Right hindlimb (tissue), 1 donor: Measurements from ENCODE around the gene TLCD1.

Experiments used
- DNase-seq: peaks from one replicate; pipeline ENCODE4 v3.0.0-alpha.2; 2018

Gene TLCD1

GRCh38 chr17:28710861-28711722, 14.9 kb downstream of the TLCD1 start:
- DNase-seq, result peak; percentile 97

GRCh38 chr17:28707339-28707720, 18.7 kb downstream of the TLCD1 start:
- no peak for DNase-seq

- no peak for DNase-seq
Measured at GRCh38 chr17:28706471-28707338, 19.3 kb downstream of the TLCD1 start.

- no peak for DNase-seq
Measured at GRCh38 chr17:28705728-28706334, 20.2 kb downstream of the TLCD1 start.

GRCh38 chr17:28705074-28705659, 20.9 kb downstream of the TLCD1 start:
- DNase-seq, result no peak

- DNase-seq, result no peak
Measured at GRCh38 chr17:28704219-28704858, 21.7 kb downstream of the TLCD1 start.

- no peak for DNase-seq
Measured at GRCh38 chr17:28703552-28704218, 22.3 kb downstream of the TLCD1 start.

- DNase-seq, result no peak
Measured at GRCh38 chr17:28702752-28703150, 23.3 kb downstream of the TLCD1 start.

- DNase-seq, result no peak
Measured at GRCh38 chr17:28702026-28702751, 23.8 kb downstream of the TLCD1 start.

GRCh38 chr17:28700830-28701492, 25.1 kb downstream of the TLCD1 start:
- DNase-seq, result no peak

GRCh38 chr17:28700278-28700677, 25.8 kb downstream of the TLCD1 start:
- no peak for DNase-seq

GRCh38 chr17:28698253-28698941, 27.6 kb downstream of the TLCD1 start:
- no peak for DNase-seq

GRCh38 chr17:28693869-28694268, 32.2 kb downstream of the TLCD1 start:
- DNase-seq, result peak; percentile 1

GRCh38 chr17:28689011-28689410, 37.0 kb downstream of the TLCD1 start:
- DNase-seq, result no peak

- no peak for DNase-seq
Measured at GRCh38 chr17:28688481-28688880, 37.6 kb downstream of the TLCD1 start.

- no peak for DNase-seq
Measured at GRCh38 chr17:28686296-28686695, 39.7 kb downstream of the TLCD1 start.

GRCh38 chr17:28685366-28685765, 40.7 kb downstream of the TLCD1 start:
- no peak for DNase-seq

- DNase-seq, result no peak
Measured at GRCh38 chr17:28684963-28685362, 41.1 kb downstream of the TLCD1 start.

- DNase-seq, result no peak
Measured at GRCh38 chr17:28682655-28683054, 43.4 kb downstream of the TLCD1 start.

GRCh38 chr17:28675980-28676379, 50.1 kb downstream of the TLCD1 start:
- DNase-seq, result no peak
